GM12874 (cell line): Measurements from ENCODE around the gene ZNF573.

ENCODE experiments used
- TF ChIP-seq, protein P1 (sequence below): IDR thresholded peaks from 2 replicates; pipeline ENCODE4 v1.5.1; 2011; ENCODE audit warnings: low read depth, mild to moderate bottlenecking, control low read depth, low read length, moderate library complexity; ENCODE audit not compliant: insufficient read depth

The ZNF573 gene

GRCh38 chr19:37691881-37692504 is 87.4 kb downstream of the ZNF573 start:
- TF ChIP-seq, protein P1, sequence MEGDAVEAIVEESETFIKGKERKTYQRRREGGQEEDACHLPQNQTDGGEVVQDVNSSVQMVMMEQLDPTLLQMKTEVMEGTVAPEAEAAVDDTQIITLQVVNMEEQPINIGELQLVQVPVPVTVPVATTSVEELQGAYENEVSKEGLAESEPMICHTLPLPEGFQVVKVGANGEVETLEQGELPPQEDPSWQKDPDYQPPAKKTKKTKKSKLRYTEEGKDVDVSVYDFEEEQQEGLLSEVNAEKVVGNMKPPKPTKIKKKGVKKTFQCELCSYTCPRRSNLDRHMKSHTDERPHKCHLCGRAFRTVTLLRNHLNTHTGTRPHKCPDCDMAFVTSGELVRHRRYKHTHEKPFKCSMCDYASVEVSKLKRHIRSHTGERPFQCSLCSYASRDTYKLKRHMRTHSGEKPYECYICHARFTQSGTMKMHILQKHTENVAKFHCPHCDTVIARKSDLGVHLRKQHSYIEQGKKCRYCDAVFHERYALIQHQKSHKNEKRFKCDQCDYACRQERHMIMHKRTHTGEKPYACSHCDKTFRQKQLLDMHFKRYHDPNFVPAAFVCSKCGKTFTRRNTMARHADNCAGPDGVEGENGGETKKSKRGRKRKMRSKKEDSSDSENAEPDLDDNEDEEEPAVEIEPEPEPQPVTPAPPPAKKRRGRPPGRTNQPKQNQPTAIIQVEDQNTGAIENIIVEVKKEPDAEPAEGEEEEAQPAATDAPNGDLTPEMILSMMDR: no peak
